NCI-H1092 (cell line): ENCODE measurements around the gene SYNDIG1.

Source experiments
- DNase-seq: peaks from one replicate; lab custom pipeline; 2025; lab: John Stamatoyannopoulos, UW

Gene SYNDIG1

DNA sequence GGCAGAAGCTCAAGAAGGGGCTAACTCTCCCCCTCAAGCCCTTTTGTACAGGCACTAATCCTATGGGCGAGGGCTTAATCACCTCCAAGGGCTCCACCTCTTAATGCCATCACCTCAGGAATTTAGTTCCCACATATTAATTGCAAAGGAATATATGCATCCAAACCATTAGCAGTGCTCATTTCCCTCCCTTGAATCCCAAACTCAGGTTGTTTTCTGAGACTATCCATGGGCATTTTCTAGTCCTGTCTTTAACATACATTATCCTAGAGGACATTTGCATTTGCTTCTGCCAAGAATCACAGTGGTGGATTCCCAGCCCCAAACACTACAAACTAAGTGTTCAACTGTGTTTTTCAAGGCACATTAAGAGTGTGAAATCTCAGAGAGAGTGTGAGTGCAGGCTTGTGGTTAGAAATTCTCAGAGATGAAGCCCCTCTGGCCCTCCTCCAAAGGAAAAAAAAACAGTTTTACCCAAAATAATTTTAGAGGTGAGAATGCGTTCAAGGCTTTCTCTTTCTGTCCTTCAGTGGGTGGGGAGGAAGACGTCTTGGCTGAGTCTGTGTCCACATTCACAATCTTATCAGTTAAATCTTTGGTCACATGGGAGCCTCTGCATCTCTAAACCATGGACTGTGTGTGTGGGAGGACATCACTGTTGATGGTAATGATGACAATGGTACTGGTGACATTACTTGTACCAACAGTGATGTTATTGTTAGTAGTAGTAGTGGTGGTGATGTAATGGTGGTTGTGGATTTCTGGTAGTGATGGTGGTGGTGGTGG is 59.3 kb downstream of the SYNDIG1 start:
- no peak for DNase-seq

DNA sequence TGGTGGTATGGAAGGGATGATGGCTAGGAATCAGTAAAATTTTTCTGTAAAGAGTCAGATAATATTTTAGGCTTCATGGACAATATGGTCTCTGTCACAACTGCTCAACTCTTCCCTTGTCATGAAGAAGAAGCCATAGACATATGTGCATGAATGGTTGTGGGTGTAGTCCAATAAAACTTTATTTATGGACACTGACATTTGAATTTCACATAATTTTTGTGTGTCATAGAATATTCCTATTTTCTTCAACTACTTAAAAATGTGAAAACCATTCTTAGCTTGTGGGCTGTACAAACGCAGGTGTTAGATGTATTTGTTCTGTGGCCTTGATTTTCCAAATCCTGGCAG is 59.9 kb downstream of the SYNDIG1 start:
- DNase-seq = no peak

DNA sequence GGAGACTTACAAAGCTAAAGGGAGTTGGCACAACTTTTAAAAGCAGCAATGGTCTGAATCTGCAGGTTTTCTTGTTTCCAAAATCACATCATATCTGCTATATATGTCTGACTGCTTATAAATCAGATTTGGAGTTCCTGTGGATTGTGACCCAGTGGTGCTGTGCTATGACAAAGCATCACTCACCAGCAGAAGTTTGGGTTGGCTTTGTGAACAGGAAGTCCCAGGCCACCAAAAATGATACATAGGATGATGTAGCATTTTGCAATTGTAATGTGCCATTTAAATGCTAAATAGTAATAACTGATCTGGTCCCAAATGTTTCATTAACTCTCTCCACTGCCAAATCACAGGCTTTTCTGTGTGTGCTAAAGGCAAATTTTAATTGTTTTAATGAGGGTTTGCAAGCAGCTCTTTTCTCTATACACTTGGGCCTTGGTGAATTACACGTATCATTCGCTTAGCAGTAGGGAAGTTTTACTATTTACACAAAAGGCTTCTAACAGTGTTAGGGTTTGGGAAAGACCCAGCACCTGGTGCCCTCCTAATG is 60.8 kb downstream of the SYNDIG1 start:
- DNase-seq = no peak

DNA sequence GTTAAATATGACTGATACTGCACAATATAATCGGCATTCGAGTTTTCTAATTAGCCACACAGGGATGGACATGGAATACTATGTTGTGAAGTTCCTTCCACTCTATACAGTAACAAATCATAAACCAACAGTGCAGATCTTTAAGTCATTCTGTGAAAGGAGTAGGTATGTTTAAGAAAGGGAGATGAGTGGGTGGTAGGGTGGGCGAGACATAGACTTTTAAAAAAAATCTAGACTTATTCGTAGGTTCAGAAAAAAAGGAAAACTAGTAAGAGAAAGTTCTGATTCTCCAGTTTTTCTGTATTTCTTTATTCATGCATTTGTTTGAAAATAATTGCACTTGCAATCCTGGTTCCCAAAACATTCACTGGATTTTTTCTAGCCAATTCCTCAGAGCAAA is 61.8 kb downstream of the SYNDIG1 start:
- DNase-seq = no peak

DNA sequence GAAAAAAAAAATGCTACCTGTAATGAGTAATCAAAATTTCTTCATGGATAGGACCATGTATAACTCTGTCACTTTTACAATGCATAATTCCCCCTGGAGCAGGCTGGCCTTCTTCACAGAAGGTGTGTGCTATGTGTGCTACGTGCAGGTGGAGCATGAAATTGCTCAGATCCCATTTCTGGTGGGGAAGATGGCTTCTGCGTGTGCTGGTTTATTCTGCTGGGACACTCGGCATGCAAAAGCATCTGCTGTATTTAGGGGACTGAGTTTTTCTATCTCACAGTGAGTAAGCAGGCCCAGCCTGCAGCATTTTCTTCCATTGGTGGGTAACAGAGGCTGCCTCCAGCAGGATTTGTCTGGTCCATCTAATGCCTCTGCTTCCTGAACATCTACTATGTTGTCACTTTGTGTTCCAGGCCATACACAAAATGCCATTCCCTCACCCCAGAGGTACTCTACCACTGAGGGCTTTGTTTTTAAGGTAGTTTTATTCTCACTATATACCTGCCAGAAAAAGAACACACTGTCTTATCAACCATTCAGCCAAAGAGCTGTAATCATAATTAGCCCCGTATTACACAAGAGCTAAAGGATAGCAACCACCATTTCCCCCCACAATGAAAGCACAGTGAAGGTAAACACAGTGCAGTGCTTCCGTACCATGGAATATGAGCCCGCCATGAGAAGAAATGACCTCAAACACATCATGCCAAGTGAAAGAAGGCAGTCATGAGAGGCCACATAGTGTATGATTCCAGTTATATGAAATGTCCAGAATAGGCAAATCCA is 62.4 kb downstream of the SYNDIG1 start:
- DNase-seq = no peak

DNA sequence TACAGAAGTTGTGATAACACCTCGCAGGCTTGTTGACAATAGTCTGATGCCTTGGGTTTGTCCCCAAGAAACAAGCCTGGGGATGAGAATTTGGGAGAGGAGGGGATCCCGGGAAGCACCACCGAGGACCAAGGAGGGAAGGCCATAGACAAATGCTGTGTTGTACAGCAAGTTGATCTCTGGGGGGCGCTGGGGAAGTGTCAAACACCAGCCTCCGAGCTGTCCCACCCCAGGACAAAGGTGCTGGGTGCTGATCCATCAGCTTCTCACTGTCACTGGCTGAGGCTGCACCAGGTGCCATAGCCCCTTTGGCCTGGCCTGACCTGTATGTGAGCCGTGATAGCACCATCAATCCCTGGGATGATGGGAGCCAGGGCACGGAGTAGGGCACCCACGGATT is 64.0 kb downstream of the SYNDIG1 start:
- no peak for DNase-seq

DNA sequence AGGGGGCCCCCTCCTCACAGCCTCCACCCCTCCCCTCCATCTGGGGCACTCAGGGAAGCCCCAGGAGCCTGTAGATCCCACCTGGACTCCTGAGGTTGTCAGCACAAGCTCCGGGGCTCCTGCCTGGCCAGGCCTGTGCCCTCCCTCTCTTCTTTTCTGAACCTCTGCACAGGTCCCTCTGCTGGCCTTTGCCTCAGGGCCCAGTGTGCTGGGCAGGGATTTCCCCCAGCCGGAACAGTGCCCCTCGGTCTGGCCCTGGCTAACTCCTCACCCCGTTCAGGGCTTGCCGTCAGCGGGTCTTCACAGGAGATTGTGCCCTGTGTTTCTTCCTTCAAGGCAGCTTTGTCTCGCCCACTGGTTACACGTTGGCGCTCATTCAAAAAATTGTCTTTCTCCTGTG is 64.9 kb downstream of the SYNDIG1 start:
- DNase-seq = no peak

DNA sequence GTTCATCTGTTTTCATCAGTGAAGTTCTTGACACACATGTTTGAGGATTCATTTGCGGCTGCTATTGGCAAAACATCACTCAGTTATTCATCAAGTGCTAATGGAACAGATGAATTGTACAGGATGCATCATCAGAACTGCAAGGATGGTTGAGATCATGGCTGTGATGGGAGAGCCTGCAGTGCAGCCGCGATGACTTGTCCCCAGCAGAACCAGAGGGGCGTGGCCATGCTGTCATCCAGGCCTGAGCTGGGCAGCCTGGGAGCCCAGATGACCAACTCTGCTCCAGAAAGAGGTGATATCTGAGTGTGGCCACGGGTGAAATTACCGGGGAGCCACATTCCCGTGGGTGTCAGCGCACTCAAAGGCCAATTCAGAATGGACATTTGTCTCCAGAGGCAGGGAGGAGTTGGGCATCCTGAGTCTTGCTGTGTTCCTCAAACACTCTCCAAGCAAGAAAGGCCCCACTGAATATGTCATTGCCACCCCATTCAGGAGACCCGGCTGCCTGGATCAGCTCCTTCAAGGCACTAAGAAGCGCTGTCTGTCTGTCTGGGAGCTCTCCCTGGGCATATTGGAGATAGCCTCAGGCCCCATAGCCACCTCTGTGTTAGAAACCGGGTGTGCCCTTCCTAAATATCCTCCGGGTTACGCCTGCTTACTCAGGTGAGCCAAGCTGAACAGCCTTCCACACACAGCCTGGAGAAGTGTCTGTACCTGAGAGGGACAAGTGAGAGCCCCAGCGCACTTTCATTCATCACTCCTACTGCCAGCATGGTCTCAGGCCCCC is 66.7 kb downstream of the SYNDIG1 start:
- DNase-seq = no peak

DNA sequence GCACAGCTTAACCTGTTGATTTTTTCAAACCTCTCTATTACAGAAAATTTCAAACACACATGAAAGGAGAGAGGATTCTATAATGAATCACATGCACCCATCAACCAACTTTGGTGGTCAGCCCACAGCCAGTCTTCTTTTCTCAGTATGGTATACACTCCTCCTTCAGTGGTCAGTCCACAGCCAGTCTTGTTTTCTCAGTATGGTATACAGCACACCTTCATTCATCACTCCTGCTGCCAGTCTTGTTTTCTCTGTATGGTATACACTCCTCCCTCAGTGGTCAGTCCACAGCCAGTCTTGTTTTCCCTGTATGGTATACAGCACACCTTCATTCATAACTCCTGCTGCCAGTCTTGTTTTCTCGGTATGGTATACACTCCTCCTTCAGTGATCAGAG is 67.8 kb downstream of the SYNDIG1 start:
- no peak for DNase-seq

DNA sequence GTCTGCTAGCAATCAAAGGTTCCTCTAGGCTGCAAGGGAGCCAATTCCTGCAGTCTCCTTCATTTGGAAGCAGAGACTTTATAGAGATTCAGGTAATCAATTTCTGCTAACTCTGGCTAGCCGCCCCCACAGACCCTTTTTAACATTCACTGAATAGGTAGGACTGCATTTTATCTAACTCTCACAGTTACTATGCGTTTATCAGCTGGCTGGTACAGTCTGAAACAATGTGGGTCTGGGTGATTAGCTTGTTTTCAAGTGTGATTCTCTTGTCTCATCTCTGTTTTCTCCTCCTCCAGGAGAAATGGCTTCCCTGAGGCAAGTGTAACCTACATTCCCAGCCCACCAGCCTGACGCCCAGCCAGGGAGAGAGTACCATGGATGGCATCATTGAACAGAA is 73.3 kb downstream of the SYNDIG1 start:
- no peak for DNase-seq

DNA sequence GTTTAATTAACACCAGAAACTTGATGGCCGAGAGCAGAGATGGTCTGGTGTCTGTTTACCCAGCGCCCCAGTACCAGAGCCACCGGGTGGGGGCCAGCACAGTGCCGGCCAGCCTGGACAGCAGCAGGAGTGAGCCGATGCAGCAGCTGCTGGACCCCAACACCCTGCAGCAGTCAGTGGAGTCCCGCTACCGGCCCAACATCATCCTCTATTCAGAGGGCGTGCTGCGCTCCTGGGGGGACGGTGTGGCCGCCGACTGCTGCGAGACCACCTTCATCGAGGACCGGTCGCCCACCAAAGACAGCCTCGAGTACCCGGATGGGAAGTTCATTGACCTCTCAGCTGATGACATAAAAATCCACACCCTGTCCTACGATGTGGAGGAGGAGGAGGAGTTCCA is 73.7 kb downstream of the SYNDIG1 start:
- no peak for DNase-seq

DNA sequence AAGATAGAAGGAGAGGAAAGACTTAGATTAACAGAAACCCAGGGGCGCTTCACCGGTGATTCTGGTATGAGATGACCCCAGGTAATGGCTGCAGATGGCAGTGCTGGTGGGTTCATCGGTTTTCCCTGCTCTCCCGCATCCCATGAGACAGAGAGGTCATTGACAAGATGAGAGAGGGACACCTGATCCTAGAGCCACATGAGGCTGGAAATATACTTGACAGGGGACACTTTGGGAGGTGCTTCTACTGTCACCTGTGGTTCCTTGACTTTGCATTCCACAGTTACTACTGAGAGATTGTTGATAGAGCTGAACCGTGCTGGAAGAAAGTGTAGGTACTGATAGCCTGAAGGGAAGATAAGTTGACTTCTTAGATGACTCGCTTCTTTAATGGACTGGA is 74.3 kb downstream of the SYNDIG1 start:
- DNase-seq = no peak

DNA sequence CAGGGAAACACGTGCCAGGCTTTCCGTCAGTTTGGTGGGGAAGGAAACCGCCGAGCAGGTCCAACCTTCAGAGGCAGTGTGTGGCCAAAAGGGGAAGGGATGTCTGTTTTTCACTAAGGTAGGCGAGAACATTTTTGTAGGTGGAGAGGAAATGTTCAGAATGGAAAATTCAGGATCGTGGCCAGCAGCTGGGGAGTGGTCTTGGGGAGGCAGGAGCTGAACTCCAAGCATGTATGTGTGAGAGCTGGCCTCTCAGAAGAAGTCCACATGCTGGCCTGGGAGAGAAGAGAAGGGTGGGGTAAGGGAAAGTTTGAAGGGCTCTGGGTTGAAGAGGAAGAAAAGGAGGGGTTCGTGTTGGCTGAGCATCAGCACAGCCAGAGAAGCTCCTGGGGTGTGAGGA is 74.9 kb downstream of the SYNDIG1 start:
- DNase-seq = no peak

DNA sequence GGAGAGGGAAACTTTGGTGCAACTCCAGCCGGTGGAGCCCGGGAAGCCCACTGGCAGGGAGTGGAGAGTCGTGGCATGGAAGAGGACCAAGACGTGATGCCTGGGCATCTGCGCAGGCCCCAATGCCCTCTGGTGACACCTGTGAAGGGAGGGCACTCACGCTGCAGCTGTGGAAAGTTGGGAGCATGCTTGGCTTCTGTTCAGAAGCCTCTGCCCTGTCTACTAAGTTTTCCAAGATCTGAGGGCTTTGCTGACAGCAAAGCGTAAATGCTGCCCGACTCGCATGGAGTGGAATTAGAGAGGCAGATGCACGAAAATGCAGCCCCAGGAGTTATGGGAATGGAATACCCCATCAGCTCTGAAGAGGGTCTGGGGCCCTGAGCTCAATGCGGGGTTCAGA is 75.7 kb downstream of the SYNDIG1 start:
- DNase-seq = no peak

DNA sequence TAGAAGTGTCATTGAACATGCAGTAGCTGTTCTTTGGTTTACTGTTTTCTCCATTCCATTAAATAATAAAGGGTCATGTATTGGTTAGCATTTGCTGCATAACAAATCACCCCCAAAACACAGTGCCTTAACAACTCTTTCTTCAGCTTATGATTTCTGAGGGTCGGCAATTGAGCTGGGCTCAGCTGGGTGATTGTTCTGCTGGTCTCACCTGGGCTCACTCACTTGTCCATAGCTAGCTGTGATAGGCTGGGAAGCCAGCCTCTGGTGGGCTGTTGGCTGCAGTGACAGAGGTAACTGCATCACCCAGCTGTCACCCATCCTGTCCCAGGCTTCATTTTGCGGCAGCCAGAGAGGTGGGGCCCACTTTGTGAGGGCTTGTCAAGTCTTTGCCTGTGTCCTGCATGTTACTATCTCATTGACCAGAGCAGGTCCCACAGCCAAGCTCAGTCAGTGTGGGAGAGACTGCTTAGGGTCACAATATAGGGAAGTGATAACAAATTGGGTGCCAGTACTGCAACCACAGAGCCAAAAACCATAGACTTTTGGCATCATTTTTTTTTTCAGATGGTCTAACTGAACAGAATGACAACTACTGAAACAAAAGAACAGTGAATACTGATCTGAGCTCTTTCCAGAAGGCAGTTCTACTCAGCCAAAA is 76.9 kb downstream of the SYNDIG1 start:
- DNase-seq = no peak

DNA sequence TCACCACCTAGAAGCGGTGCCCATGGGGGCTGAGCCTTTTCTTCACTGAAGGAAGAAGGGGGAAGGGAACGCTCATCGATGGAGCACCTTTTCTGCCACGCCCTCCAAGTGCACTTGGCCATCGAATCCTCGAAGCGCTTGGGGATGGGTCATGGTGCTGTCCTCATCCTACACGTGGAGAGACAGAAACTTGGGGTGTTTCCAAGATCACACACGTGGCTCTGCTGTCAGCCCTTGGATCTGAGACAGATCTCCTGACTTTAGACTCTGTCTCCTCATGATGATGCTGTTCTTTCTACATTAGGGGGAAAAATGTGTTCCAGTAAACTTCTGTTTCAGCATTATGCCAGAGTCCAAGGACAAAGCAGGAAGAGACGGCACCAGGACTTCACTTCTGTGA is 78.5 kb downstream of the SYNDIG1 start:
- DNase-seq = no peak

DNA sequence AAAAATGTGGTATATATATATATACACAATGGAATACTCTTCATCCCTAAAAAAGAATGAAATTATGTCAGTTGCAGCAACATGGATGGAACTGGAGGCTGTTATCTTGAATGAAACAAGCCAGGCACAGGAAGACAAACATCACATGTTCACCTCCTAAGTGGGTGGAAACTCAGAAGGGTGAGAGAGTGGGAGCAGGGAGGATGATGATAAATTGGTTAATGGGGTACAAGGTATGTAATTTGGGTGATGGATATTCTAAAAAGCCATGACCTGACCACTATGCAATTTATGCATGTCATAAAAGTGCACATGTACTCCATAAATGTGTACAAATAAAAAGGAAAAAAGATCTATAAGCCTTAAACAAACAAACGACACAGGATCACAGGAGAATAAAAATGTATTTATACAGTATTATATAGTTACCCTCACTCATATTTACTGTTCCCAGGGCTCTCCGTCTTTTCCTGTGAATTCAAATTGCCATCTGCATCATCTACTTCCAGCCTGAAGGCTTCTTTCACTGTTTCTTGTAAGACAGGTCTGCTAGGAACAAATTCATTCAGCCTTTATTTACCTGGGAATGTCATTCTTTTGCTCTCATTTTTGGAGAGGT is 89.8 kb downstream of the SYNDIG1 start:
- no peak for DNase-seq

DNA sequence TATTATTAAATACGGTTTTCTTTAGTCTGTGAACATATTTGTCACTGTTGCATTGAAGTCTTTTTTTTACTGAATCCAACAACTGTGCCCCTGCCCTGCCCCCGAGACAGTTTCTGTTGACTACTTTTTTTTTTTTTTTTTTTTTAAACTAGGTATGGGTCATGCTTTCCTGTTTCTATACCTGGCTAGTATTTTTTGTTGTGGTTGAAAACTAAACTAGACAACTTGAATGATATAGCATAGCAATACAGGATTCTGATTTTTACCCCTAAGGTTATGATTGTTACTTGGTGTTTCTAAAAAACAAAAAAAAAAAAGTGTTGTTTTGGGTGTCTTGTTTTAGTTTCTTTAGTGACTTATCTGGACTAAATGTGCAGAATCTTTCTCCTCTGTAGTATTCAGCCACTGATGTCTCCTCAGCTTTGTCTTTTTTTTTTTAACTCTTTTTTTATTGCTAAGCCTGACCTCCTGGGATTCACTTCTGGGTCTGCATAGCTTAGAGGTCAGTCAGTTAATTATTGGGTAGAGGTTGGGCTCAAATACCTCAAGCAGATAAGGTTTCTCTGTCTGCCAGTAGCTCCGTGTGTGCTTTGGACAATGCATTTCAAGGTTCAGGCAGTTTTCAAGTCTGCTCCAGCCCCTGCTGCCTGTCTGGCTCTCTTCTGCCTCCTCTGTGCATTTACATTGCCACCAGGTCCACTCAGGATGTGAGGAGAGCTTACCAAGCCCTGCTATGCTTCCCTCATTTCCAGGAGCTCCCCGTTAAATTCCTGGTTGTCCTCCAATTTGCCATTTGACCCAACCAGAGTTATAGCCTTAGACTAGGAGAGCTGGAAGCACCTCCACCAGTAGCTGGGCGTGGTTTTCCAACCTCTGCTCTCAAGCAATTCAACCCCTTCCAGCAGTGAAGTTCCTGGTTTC is 91.4 kb downstream of the SYNDIG1 start:
- no peak for DNase-seq

DNA sequence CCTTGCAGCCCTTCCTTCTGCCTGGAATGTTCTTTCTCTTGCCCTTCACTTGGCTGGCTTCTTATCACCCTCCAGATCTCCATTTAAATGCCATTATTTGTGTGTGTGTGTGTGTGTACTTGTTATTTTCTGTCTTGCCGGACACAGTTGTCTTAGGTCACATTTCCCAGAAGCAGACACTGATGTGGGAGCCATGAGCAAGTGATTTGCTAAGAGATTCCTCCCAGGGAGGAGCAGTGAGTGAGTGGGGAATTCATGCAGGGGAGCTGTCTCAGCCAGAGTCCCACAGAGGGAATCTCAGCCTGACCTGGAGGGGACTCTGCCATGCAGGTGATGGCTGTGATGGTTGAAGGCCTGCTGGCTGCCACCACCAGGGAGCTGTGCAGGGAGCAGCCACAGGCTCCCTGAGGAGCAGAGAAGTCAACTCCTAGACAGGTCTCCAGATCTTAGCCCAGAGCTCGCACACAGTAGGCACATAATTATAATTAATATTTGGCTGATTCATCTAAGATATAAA is 96.5 kb downstream of the SYNDIG1 start:
- no peak for DNase-seq

DNA sequence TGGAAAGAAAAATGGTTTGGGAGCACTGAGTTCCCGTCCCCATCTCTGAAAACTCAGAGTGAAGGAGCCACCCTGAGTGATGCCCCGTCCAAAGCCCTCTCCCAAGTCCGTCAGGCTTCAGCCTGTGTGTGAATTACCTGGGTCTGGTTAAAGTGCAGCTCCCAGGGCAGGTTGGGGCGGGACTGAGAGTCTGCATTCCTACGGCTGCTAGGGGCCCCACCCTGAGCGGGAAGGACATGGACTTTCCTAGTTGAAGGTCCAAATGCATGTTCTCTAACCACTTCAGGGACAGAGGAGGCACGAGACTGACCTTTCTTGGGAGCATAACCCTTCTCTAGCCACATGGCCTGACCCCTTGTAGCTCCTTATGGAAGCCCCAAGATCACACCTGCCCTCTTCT is 97.2 kb downstream of the SYNDIG1 start:
- no peak for DNase-seq
